HG02943 (cell line): Measurements from ENCODE around the gene ABCA1.
"Not testable (repeated sequence)": the region's sequence is repeated elsewhere in the genome, so short reads cannot be mapped to it uniquely, and the experiment has no call there.

ENCODE experiments used
- ATAC-seq: cut with Tn5 transposase; IDR thresholded peaks from one replicate; pipeline ENCODE4 v1.9.1; 2021; ENCODE audit warnings: mild to moderate bottlenecking, low read depth, moderate library complexity; ENCODE audit not compliant: unreplicated experiment

The ABCA1 gene

GRCh38 chr9:104948277-104948676 lies 20.3 kb upstream of the ABCA1 start:
- no peak for ATAC-seq

- ATAC-seq, result no peak
These were observed 16.9 kb upstream of the ABCA1 start for GRCh38 chr9:104944871-104945270.

- no peak for ATAC-seq
These were observed 16.4 kb upstream of the ABCA1 start for GRCh38 chr9:104944356-104944755.

GRCh38 chr9:104941597-104941996 lies 13.6 kb upstream of the ABCA1 start:
- no peak for ATAC-seq

- ATAC-seq, result no peak
These were observed 8.3 kb upstream of the ABCA1 start for GRCh38 chr9:104936291-104936690.

- not testable (repeated sequence) for ATAC-seq
These were observed 7.5 kb upstream of the ABCA1 start for GRCh38 chr9:104935501-104935810.

GRCh38 chr9:104934691-104935500 lies 6.9 kb upstream of the ABCA1 start:
- ATAC-seq, result no peak

GRCh38 chr9:104933091-104933490 lies 5.1 kb upstream of the ABCA1 start:
- ATAC-seq, result not testable (repeated sequence)

GRCh38 chr9:104931256-104931655 lies 3.3 kb upstream of the ABCA1 start:
- no peak for ATAC-seq

GRCh38 chr9:104927216-104927911 lies 591 bp downstream of the ABCA1 start:
- ATAC-seq, result no peak

- no peak for ATAC-seq
These were observed 4.2 kb downstream of the ABCA1 start for GRCh38 chr9:104923740-104924139.

- ATAC-seq, result no peak
These were observed 4.7 kb downstream of the ABCA1 start for GRCh38 chr9:104923289-104923688.

GRCh38 chr9:104922748-104923147 lies 5.2 kb downstream of the ABCA1 start:
- not testable (repeated sequence) for ATAC-seq

- no peak for ATAC-seq
These were observed 6.8 kb downstream of the ABCA1 start for GRCh38 chr9:104921067-104921741.

GRCh38 chr9:104915753-104916152 lies 12.2 kb downstream of the ABCA1 start:
- no peak for ATAC-seq

GRCh38 chr9:104915049-104915448 lies 12.9 kb downstream of the ABCA1 start:
- ATAC-seq, result no peak

GRCh38 chr9:104914466-104914865 lies 13.5 kb downstream of the ABCA1 start:
- ATAC-seq, result no peak

GRCh38 chr9:104912606-104913005 lies 15.3 kb downstream of the ABCA1 start:
- no peak for ATAC-seq

GRCh38 chr9:104911032-104911607 lies 16.8 kb downstream of the ABCA1 start:
- no peak for ATAC-seq

- no peak for ATAC-seq
These were observed 20.5 kb downstream of the ABCA1 start for GRCh38 chr9:104907278-104907951.
